HG03442 (cell line): Measurements from ENCODE around the gene TRIP12.
"Not testable (repeated sequence)": the region's sequence is repeated elsewhere in the genome, so short reads cannot be mapped to it uniquely, and the experiment has no call there.

Source experiments
- ATAC-seq: cut with Tn5 transposase; IDR thresholded peaks from one replicate; pipeline ENCODE4 v1.9.1; 2021; ENCODE audit warnings: mild to moderate bottlenecking, moderate library complexity; ENCODE audit not compliant: unreplicated experiment

Gene TRIP12

DNA sequence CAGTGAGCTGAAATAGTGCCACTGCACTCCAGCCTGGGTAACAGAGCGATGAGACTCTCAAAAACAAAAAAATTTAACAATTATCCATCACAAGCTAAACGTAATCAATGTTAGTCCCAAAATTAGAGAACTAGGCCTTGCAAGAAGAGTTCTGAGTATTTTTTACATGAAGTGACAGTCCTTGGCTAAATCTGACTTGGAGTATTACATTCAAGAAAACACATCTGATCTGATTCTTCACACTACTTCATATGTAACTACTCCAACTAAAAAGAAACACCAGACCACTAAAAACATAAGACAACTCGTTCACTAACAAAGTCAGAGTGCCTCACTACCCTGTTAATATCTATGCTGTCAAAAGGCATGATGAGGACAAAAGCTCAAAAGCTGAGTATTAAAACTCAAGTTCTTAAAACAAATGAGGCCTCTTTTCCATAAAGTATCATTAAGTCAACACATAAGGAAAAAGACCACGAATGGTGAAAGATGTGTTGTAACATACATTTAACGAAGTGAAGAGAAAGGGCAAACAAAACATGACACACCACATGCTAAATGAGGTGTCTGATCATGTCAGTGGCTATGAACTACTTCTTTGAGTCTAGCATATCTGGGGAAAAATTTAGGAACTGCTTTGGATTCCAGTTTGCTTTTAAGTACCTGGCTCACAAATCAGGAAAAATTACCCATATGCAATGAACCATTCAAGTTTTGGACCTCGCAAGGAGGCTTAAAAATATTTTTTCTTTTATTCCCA lies 42.4 kb downstream of the TRIP12 start:
- ATAC-seq: no peak

DNA sequence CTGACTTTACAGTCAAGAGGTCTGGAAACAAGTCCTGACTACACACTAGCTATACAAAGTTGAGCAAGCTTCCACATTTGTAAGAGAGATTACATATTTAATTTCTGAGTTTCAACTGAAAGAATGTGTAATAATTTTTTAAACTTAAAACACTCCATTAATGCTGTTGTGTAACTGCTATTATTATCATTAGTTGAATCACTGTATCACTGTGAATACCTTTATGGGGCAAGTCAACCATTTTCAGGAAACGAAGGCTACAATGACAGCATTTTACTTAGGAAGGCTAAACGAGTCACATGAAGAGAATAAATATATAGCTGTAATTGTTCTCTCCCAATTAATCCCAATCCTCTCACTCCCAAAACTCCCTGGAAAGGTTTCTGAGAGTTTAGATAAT lies 46.3 kb downstream of the TRIP12 start:
- no peak for ATAC-seq

- ATAC-seq: no peak
Observed at GRCh38 chr2:229874647-229875046, 47.2 kb downstream of the TRIP12 start.

DNA sequence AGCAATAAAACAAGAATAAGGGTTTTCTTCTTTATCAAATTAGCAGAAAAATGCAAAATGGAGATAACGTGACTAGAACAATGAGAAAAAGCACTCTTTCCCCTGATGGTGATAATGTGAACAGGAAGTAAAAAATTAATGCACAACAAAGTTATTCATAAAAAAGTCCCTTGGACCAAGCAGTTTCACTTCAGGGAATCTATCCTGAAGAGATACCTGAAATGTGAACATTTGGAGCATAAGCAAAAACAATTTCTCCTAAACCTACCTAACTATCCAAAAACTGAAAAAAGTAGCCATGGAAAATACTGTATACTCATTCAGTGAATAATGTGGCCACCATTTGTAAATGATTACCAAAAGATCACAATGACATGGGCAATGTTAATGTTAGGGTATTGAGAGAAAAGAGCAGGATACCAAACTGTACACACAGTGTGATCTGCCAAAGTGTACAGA lies 48.7 kb downstream of the TRIP12 start:
- ATAC-seq: peak; percentile 69

- ATAC-seq: no peak
Observed at GRCh38 chr2:229870903-229871656, 50.7 kb downstream of the TRIP12 start.

DNA sequence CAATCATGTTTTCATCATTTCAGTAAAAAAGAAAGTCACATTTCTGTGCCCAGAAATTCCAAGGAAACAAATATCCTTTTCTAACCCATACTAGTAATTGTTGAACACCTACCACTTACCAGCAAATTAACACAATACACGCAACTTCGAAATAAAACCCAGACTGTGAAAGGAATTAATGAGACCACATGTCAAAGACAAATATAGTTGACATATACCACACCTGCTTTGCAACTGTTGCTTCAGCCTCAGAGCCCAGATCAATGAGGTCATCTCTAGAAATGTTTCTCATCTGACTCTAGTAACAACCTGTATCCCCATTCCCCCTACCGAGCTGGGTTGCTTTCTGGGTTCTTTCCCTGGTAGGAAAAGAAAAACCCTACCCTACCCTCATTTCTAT lies 52.6 kb downstream of the TRIP12 start:
- no peak for ATAC-seq

DNA sequence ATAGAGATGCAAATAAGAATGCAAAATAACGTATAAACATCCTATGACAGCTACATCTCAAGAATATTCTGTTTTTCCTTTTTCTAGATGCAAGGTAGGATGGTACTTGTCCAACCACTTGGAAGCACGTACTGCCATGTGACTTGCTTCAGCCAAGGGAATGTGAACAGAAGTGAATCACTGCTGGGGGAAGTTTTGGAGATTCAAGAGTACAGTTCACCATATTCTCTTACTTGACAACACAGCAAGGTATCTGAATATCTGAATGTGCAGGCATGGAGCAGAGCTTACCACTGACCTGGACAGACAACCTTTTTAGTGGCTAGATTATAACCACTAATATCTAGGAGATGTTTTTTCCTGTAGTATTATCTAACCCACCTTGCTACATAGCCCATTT lies 53.0 kb downstream of the TRIP12 start:
- no peak for ATAC-seq

- no peak for ATAC-seq
Observed at GRCh38 chr2:229865033-229865432, 56.8 kb downstream of the TRIP12 start.

DNA sequence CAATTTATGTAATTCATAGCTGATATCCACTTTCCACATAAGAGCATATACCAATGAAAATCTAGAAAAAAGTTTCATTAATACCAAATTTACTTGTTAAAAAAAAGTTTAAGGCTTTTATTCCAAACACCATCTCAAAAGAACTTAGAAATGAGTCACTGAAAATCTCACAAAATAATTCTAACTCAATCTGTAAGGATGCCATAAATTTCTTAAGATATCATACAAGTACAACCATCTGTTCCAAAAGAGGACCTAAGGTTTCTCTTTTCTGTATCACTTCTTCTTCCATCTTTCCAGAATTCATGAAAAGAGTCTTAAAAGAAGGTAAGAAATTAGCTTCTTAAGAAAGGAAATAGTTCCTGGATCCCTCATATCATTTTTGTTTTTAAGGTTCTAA lies 60.4 kb downstream of the TRIP12 start:
- no peak for ATAC-seq

DNA sequence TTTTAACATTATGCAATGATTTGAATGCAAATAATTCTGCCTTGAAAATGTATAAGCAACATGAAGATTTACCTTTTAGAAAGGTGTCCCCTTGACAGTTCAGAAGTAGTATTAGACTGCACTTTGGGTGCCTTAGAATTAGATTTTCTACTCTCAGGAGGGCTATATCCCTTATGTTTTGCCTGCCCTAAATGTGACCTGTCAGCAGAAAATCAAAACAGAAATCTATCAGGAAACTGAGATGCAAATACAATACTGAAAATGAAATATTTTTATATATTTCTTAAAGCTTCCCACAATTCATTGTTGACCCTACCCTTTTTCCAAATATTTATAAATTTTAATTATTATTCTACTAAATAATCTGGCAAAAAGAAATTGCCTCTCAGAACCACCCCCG lies 61.5 kb downstream of the TRIP12 start:
- ATAC-seq: no peak

GRCh38 chr2:229858351-229858750 lies 63.5 kb downstream of the TRIP12 start:
- ATAC-seq: no peak

DNA sequence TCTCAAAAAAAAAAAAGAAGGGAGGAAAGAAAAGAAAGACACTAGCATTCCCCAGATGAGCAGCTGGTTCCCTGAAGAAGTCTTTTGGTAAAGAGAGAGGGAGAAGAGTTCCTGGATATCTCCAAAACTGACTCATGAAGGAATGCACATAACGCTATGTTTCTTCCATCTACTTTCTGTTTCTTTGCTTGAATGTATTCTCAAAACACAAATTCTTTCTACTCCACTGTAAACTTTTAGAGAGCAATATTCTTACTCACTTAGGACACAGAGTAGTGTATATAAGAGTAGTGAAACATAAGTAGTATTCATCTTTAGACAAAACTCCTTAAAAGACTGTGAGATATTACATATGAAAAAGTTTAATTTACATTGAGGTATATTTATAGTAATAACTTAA lies 64.2 kb downstream of the TRIP12 start:
- no peak for ATAC-seq

DNA sequence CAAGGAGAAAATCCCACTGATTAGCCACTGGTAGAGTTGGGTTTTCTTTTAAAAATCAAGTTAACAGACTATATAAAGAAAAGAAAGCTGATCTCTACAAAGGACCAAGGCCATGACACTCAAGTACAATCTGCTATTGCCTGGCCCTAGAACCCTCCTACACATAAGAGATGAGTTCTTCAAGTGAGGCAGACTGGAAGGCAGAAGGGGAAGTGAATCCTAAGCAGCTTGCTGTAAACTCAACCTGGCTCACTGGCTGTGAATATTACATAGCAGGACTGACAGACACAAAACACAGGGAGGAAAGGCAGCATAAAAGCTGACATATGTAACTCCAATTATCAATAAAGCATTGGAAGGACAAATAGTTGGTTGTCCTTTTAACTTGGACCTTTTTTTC lies 65.4 kb downstream of the TRIP12 start:
- ATAC-seq: peak; percentile 94

- ATAC-seq: no peak
Observed at GRCh38 chr2:229855116-229855515, 66.7 kb downstream of the TRIP12 start.

- peak; percentile 72 for ATAC-seq
Observed at GRCh38 chr2:229852565-229852964, 69.2 kb downstream of the TRIP12 start.

GRCh38 chr2:229851870-229852269 lies 69.9 kb downstream of the TRIP12 start:
- ATAC-seq: no peak

GRCh38 chr2:229850355-229851275 lies 71.2 kb downstream of the TRIP12 start:
- not testable (repeated sequence) for ATAC-seq

DNA sequence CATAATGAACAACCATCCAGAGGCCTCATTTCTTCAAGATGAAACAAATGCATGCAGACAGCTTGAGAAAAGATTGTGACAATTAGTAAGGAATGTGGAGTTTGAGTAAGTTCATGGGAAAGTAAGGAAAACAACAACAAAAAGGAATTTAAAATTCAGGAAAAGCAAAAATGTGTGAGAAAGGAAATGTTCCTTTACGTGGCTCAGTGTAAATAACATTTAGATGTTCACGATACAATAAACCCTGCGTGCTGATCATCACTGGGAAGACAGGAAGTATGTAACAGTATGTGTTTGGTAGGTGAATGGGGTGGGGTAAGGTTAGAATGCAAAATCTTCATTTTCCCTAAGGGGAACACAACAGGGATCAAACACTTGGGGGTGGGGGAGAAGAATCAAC lies 72.7 kb downstream of the TRIP12 start:
- ATAC-seq: no peak

DNA sequence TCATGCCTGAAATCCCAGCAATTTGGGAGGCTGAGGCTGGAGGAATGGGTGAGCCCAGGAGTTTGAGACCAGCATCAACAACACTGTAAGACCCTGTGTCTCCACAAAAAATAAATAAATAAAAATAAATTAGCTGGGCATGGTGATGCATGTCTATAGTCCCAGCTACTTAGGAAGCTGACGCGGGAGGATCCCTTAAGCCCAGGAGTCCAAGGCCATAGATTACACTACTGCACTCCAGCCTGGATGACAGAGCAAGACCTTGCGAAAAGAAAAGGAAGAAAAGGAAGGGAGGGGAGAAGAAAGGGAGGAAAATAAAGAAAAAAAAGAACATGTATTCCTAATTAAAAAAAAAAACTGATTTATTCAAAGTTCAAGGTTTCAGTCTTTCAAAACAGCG lies 78.2 kb downstream of the TRIP12 start:
- ATAC-seq: no peak

GRCh38 chr2:229838729-229839128 lies 83.1 kb downstream of the TRIP12 start:
- no peak for ATAC-seq

DNA sequence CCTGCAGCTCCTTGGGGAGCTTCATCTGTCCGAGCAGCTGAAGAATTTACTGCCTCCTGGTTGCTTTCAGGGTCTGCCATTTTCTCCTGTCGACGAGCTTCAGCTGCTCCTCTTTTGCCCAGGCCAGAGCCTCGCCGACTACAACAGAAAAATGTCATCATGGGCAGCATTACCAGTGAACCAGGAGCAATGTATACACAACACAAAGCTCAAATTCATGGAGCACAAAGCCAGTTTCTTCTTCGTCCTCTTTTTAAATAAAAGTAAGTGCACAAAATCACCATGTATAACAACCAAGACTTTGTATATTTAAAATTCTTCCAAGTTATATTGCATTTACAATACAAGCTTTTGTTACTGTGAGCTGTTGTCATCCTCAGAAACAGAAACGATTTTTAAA lies 85.0 kb downstream of the TRIP12 start:
- ATAC-seq: no peak
